ENCODE results near the gene COMMD10. TPM values are rescaled to one million over a fixed set of nuclear protein-coding genes. Genes with fewer than 3 reads are reported as not detected.

Gene COMMD10
- total and polyA plus RNA-seq, 8 donors, result 12.8 to 21.8 (median 14.6) TPM

GRCh38 chr5:116340799-116341198 is 256.0 kb downstream of the COMMD10 start:
- ATAC-seq, result no peak

More at GRCh38 chr5:116340799-116341198, 256.0 kb downstream of the COMMD10 start:
- no peaks in the 10 kb centered on the region for H3K27me3 ChIP-seq
- no peak overlapping the region for H3K27ac ChIP-seq
- WGBS, 2 donors, result 94 to 100% methylated on average over 2 of the region's 2 CpGs
- H3K4me1 ChIP-seq, result no peaks in the 10 kb centered on the region
- DNase-seq (no peak), FAIRE-seq (no peak)
- no peaks in the 10 kb centered on the region for H3K36me3 ChIP-seq
- TF ChIP-seq, protein P1, sequence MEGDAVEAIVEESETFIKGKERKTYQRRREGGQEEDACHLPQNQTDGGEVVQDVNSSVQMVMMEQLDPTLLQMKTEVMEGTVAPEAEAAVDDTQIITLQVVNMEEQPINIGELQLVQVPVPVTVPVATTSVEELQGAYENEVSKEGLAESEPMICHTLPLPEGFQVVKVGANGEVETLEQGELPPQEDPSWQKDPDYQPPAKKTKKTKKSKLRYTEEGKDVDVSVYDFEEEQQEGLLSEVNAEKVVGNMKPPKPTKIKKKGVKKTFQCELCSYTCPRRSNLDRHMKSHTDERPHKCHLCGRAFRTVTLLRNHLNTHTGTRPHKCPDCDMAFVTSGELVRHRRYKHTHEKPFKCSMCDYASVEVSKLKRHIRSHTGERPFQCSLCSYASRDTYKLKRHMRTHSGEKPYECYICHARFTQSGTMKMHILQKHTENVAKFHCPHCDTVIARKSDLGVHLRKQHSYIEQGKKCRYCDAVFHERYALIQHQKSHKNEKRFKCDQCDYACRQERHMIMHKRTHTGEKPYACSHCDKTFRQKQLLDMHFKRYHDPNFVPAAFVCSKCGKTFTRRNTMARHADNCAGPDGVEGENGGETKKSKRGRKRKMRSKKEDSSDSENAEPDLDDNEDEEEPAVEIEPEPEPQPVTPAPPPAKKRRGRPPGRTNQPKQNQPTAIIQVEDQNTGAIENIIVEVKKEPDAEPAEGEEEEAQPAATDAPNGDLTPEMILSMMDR (IDR thresholded peaks at IDR 0.05), result no peak
- H3K4me3 ChIP-seq, result no peak overlapping the region
- intact Hi-C loops (cut with DNase I), result no loop called here
- peaks cover 0 to 5% (median 0%) of the 10 kb centered on the region in 4 donors for H3K9me3 ChIP-seq

Other genes starting within 250 kb of the COMMD10 start
- 10 to 100 TPM; 13.0 to 21.5 (median 14.6) TPM for gene ATG12, start 243.5 kb upstream of the COMMD10 start, total RNA-seq
- gene ATG12, start 243.5 kb upstream of the COMMD10 start, polyA plus RNA-seq, result 10 to 100 TPM; 16.1 to 28.4 TPM
- 10 to 100 TPM; 40.6 to 58.4 (median 52.5) TPM for gene AP3S1, start 243.1 kb upstream of the COMMD10 start, total RNA-seq
- 10 to 100 TPM; 26.0 to 36.4 TPM for gene AP3S1, start 243.1 kb upstream of the COMMD10 start, polyA plus RNA-seq
- gene LVRN, start 122.5 kb upstream of the COMMD10 start, total RNA-seq, result under 1 TPM in 5 of 6 donors, not detected in 1; 0.08 to 0.40 (median 0.28) TPM
- under 1 TPM; 0.16 to 0.61 TPM for gene LVRN, start 122.5 kb upstream of the COMMD10 start, polyA plus RNA-seq
- not detected for gene ARL14EPL, start 52.6 kb upstream of the COMMD10 start, total RNA-seq
- gene ARL14EPL, start 52.6 kb upstream of the COMMD10 start, polyA plus RNA-seq, result not detected

Measured in pancreas (tissue), 10 donors.